HAP-1 (cell line): ENCODE data around the gene TSPAN4.

Experiments used
- DNase-seq, 2 experiments: peaks; one replicate each; pipeline ENCODE4 v3.0.0-alpha.2; 2016 to 2020; ENCODE audit warnings: low spot score in 2 of 2
- H3K27me3 ChIP-seq: fragments of 250-450 bp; sonication (Bioruptor Pico); 2 replicates; pipeline ENCODE4 v1.5.1; 2020; ENCODE audit warnings: low read depth, mild to moderate bottlenecking, moderate library complexity
- H3K36me3 ChIP-seq: fragments of 250-450 bp; sonication (Bioruptor Pico); replicated peaks from 2 replicates; pipeline ENCODE4 v1.5.1; 2020; ENCODE audit warnings: mild to moderate bottlenecking
- H3K4me1 ChIP-seq: fragments of 250-450 bp; sonication (Bioruptor Pico); 2 replicates; pipeline ENCODE4 v1.5.1; 2020; ENCODE audit warnings: mild to moderate bottlenecking
- H3K4me3 ChIP-seq: fragments of 250-450 bp; sonication (Bioruptor Pico); 2 replicates; pipeline ENCODE4 v1.5.1; 2020; ENCODE audit warnings: mild to moderate bottlenecking, moderate library complexity
- H3K9me3 ChIP-seq: fragments of 250-450 bp; sonication (Bioruptor Pico); 2 replicates; pipeline ENCODE4 v1.5.1; 2020; ENCODE audit warnings: mild to moderate bottlenecking, moderate library complexity
- in situ Hi-C: fragments of 300-500 bp; cut with MboI; formaldehyde crosslinking; loops from 3 replicates; pipeline ENCODE4 v1.14.3; 2020; ENCODE audit warnings: low sequenced_read_pairs, inconsistent platforms, mixed read lengths

The TSPAN4 gene

GRCh38 chr11:862696-863022 is 20.0 kb downstream of the TSPAN4 start:
- Histone ChIP-seq H3K27me3 (no peaks in the 10 kb centered on the region), H3K4me1 (peaks cover 23% of the 10 kb centered on the region), H3K4me3 (no peak overlapping the region), H3K36me3 (peaks cover 29% of the 10 kb centered on the region), H3K9me3 (no peaks in the 10 kb centered on the region)
- no peak for DNase-seq
- in situ Hi-C loops, result no loop called here

DNA sequence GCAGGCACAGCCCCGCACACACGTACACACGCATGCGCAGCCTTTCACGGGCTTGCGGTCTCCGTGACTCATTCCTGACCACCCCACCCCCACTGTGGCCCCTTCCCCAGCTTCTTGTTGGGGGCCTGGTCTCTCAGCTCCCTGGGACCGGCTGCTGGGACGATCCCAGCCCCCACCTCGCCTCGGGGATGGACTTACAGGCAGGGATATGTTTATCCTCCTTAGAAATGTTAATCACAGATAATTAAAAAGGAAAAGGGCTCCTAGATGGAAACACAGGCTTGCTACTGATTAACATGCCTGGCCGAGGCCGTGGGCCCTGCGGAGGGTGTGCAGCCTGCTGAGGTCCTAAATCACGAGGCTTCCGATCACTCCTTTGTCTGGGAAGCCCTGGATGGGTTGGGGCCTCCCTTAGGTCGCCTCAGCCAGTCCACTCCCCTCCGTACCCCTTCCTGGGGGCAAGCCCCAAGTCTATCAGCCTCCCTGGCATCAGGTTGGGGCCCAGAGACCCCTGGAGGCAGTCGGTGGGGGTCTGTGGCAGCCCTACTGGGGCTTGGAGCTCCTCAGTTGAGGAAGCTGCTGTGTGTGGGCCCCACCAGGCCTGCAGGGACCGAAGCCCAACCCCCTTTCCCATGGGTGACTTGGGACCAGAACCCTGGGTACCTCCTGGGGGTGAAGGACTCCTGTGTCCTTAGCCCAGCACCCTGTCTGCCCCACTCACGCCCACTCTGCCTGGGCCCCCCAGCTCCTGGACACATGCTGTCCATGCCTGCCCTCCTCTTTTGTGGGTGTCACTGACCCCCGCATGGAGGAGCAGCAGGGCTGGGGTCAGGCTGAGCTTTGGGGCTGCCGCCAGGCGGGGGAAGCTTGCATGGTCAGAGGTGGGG is 20.6 kb downstream of the TSPAN4 start:
- Histone ChIP-seq H3K36me3 (peaks cover 29% of the 10 kb centered on the region), H3K4me3 (no peak overlapping the region), H3K9me3 (no peaks in the 10 kb centered on the region), H3K4me1 (peaks cover 23% of the 10 kb centered on the region), H3K27me3 (no peaks in the 10 kb centered on the region)
- peak; percentile 88 to 92 for DNase-seq
- in situ Hi-C loops, result no loop called here

GRCh38 chr11:863910-864827 is 21.5 kb downstream of the TSPAN4 start:
- Histone ChIP-seq H3K9me3 (no peaks in the 10 kb centered on the region), H3K4me1 (peaks cover 23% of the 10 kb centered on the region), H3K36me3 (peaks cover 34% of the 10 kb centered on the region), H3K27me3 (no peaks in the 10 kb centered on the region), H3K4me3 (no peak overlapping the region)
- DNase-seq, result no peak
- in situ Hi-C loops, result no loop called here

DNA sequence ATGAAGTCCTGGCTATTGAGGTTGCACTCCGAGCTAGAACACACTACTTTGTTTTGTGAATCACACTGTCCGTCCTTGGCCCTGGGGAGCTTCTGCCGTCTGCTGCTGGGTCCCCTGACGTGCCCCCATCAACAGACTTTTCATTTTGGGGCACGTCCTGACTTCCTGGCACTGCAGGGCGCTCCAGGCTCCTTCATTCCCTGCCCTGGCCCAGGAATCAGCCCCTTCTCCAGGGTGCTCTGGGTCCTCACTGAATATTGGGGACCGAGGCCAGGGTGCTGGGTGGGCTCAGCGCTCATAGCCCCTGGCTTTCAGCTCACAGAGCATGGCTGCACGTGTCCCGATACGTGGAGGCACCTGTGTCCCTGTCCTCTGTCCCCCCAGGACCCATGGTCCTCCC is 22.2 kb downstream of the TSPAN4 start:
- Histone ChIP-seq H3K9me3 (no peaks in the 10 kb centered on the region), H3K4me1 (peaks cover 23% of the 10 kb centered on the region), H3K36me3 (peaks cover 35% of the 10 kb centered on the region), H3K4me3 (no peak overlapping the region), H3K27me3 (no peaks in the 10 kb centered on the region)
- in situ Hi-C loops, result no loop called here
- no peak for DNase-seq

DNA sequence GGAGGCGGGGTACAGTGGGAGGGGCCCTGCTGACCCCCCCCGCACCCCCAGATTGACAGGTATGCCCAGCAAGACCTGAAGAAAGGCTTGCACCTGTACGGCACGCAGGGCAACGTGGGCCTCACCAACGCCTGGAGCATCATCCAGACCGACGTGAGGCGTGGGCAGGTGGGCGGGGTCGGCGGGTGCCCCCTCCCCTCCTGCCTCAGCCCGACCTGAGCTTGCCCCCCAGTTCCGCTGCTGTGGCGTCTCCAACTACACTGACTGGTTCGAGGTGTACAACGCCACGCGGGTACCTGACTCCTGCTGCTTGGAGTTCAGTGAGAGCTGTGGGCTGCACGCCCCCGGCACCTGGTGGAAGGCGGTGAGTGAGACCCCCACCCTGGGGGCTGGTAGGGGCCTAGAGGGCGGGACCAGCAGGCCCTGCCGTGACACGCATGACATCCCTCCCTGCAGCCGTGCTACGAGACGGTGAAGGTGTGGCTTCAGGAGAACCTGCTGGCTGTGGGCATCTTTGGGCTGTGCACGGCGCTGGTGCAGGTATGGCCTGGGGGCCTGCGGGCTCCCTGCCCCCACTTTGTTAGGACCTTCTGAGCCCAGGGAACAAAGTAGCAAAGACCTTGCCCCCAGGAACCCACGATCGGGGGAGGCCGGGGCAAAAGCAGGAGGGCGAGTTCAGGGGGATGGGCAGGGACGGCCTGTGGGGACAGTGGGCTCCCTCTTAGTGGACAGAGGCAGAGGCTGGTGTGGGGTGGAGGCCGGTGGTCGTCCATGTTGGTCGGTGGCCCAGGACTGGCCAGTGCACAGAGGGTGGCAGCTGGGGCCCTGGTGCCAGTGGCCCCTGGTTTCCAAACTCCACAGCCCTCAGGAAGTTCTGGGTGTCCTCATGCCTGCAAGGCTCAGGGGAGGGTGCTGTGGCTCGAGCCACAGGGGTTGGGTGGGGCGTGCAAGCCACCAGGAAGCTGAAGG is 23.1 kb downstream of the TSPAN4 start:
- no peaks in the 10 kb centered on the region for H3K9me3 ChIP-seq
- no peak overlapping the region for H3K4me3 ChIP-seq
- in situ Hi-C loops, result no loop called here
- peaks cover 23% of the 10 kb centered on the region for H3K4me1 ChIP-seq
- H3K36me3 ChIP-seq, result peaks cover 35% of the 10 kb centered on the region
- H3K27me3 ChIP-seq, result no peaks in the 10 kb centered on the region
- no peak for DNase-seq

DNA sequence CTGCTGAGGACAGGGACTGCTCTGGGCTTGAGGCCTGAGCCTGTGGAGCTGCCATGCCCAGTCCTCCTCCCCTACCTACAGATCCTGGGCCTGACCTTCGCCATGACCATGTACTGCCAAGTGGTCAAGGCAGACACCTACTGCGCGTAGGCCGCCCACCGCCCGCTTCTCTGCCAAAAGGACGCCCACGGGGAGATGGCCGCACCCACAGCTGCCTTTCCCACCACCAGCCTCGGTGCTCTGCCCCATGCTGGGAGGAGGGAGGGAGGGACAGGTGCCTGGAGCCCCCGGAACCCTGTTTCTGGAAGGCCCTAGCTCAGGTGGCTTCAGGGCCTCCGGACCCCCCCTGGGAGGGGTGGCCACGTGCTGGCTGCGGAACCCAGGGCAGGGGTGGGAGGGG is 23.8 kb downstream of the TSPAN4 start:
- H3K36me3 ChIP-seq, result peaks cover 35% of the 10 kb centered on the region
- H3K27me3 ChIP-seq, result no peaks in the 10 kb centered on the region
- no peak overlapping the region for H3K4me3 ChIP-seq
- in situ Hi-C loops, result no loop called here
- DNase-seq, result no peak
- H3K9me3 ChIP-seq, result no peaks in the 10 kb centered on the region
- H3K4me1 ChIP-seq, result peaks cover 23% of the 10 kb centered on the region

GRCh38 chr11:867856-868358 is 25.3 kb downstream of the TSPAN4 start:
- DNase-seq, result no peak
- peaks cover 35% of the 10 kb centered on the region for H3K36me3 ChIP-seq
- H3K9me3 ChIP-seq, result no peaks in the 10 kb centered on the region
- H3K27me3 ChIP-seq, result no peaks in the 10 kb centered on the region
- in situ Hi-C loops, result no loop called here
- H3K4me3 ChIP-seq, result no peak overlapping the region
- H3K4me1 ChIP-seq, result peaks cover 12% of the 10 kb centered on the region

DNA sequence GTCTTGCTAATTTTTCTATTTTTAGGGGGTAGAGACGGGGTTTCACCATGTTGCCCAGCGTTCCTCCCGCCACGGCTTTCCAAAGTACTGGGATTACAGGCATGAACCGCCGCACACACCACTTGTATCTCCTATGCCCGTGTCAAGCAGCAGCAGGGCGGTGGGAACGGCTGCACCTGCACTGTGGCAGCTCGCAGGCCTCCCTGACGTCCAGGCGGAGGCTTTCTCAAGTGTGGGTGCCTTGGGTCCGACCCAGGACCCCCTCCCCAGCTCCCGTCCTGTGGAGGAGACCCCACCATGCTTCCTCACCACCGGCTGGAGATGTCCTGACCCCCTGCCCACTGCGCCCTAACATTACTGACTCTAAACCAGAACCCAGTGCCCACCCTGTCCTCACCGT is 25.7 kb downstream of the TSPAN4 start:
- peaks cover 7% of the 10 kb centered on the region for H3K4me1 ChIP-seq
- H3K36me3 ChIP-seq, result peaks cover 33% of the 10 kb centered on the region
- in situ Hi-C loops, result no loop called here
- no peaks in the 10 kb centered on the region for H3K9me3 ChIP-seq
- DNase-seq, result no peak
- H3K27me3 ChIP-seq, result no peaks in the 10 kb centered on the region
- H3K4me3 ChIP-seq, result no peak overlapping the region

- in situ Hi-C loops, result no loop called here
- Histone ChIP-seq H3K4me3 (no peak overlapping the region), H3K36me3 (peaks cover 29% of the 10 kb centered on the region), H3K4me1 (peaks cover 3% of the 10 kb centered on the region; the same call in 1 of the 2 replicates), H3K9me3 (no peaks in the 10 kb centered on the region), H3K27me3 (no peaks in the 10 kb centered on the region)
- no peak for DNase-seq
Observed at GRCh38 chr11:868802-869201, 26.1 kb downstream of the TSPAN4 start.

- Histone ChIP-seq H3K4me1 (no peaks in the 10 kb centered on the region), H3K4me3 (no peak overlapping the region), H3K27me3 (no peaks in the 10 kb centered on the region), H3K9me3 (no peaks in the 10 kb centered on the region), H3K36me3 (peaks cover 21% of the 10 kb centered on the region)
- no peak for DNase-seq
- in situ Hi-C loops, result no loop called here
Observed at GRCh38 chr11:869399-870126, 26.9 kb downstream of the TSPAN4 start.

GRCh38 chr11:870127-870413 is 27.4 kb downstream of the TSPAN4 start:
- Histone ChIP-seq H3K4me1 (no peaks in the 10 kb centered on the region), H3K27me3 (no peaks in the 10 kb centered on the region), H3K9me3 (no peaks in the 10 kb centered on the region), H3K4me3 (no peak overlapping the region), H3K36me3 (peaks cover 22% of the 10 kb centered on the region)
- in situ Hi-C loops, result no loop called here
- no peak for DNase-seq

GRCh38 chr11:870418-870817 is 27.8 kb downstream of the TSPAN4 start:
- no peaks in the 10 kb centered on the region for H3K4me1 ChIP-seq
- no peaks in the 10 kb centered on the region for H3K27me3 ChIP-seq
- H3K36me3 ChIP-seq, result peaks cover 22% of the 10 kb centered on the region
- no peaks in the 10 kb centered on the region for H3K9me3 ChIP-seq
- no peak for DNase-seq
- no peak overlapping the region for H3K4me3 ChIP-seq
- in situ Hi-C loops, result no loop called here

- no peaks in the 10 kb centered on the region for H3K27me3 ChIP-seq
- no peaks in the 10 kb centered on the region for H3K4me1 ChIP-seq
- DNase-seq, result no peak
- no peaks in the 10 kb centered on the region for H3K9me3 ChIP-seq
- no peak overlapping the region for H3K4me3 ChIP-seq
- peaks cover 19% of the 10 kb centered on the region for H3K36me3 ChIP-seq
- in situ Hi-C loops, result no loop called here
Observed at GRCh38 chr11:871472-871871, 28.8 kb downstream of the TSPAN4 start.
